Endometrial microvascular endothelial cells (primary cell): ENCODE results near the gene GALNS. TPM values are rescaled to one million over a fixed set of nuclear protein-coding genes. Genes with fewer than 3 reads are reported as not detected.

Experiments used
- in situ Hi-C: cut with HindIII; loops from 2 replicates; pipeline ENCODE4 v1.10.0; 2017; ENCODE audit warnings: low sequenced_read_pairs, low pct_unique_long_range_greater_than_20kb; ENCODE audit errors: inconsistent ontology term
- total RNA-seq: library from RNA; depleted of rRNA; stranded (reverse); fragments of >200 nt; gene quantifications from one replicate; pipeline ENCODE4 v1.2.3, GENCODE V29; 2015; ENCODE audit errors: inconsistent ontology term

GALNS gene
- total RNA-seq, 1 donor from 2014 or later, result 34.7 TPM

- in situ Hi-C loops, result no loop called here
Measured at GRCh38 chr16:88812513-88813268, 44.1 kb downstream of the GALNS start.

DNA sequence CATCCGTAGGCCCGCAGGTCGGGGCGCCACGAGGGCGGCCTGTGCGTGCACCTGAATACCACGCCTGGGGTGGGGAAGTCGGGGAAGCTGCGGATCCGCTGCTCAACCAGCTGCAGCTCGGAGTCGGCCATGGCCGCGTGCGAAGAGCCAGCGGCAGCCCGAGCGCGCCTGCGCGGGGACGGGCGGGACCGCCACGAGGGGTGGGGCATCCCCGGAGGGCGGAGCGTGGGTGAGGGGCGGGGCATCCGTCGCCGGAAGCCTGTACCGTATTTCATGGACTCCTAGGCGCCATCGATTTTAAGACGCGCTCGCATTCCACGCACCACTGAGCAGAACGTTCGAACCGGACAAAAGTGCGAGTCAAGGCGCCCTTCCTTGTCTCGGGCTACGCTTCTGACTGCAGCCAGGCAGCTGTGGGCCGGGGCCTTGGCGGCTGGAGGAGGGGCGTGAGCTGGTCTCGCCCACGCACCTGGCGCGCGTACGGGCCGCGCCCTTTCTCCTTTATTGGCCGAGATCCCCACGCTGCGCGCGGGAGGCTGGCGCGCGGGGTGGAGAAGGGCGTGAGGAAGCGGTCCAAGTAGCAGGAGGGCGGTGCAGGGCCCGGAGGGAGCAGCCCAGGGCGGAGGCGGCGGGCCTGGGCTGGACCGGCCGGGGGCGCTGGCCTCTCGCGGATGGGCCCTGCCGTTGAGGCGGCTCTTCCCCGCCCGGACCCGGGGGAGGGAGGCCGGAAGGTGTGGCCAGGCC lies 44.8 kb downstream of the GALNS start, which contains the start of gene APRT:
Gene APRT, minus strand, starts transcription at position 160 of the 744 bp plus-strand sequence. Its CDS starts 29 bp downstream, at position 131.
- in situ Hi-C loops, result no loop called here

- in situ Hi-C loops, result no loop called here
Measured at GRCh38 chr16:88810912-88811768, 45.6 kb downstream of the GALNS start.

DNA sequence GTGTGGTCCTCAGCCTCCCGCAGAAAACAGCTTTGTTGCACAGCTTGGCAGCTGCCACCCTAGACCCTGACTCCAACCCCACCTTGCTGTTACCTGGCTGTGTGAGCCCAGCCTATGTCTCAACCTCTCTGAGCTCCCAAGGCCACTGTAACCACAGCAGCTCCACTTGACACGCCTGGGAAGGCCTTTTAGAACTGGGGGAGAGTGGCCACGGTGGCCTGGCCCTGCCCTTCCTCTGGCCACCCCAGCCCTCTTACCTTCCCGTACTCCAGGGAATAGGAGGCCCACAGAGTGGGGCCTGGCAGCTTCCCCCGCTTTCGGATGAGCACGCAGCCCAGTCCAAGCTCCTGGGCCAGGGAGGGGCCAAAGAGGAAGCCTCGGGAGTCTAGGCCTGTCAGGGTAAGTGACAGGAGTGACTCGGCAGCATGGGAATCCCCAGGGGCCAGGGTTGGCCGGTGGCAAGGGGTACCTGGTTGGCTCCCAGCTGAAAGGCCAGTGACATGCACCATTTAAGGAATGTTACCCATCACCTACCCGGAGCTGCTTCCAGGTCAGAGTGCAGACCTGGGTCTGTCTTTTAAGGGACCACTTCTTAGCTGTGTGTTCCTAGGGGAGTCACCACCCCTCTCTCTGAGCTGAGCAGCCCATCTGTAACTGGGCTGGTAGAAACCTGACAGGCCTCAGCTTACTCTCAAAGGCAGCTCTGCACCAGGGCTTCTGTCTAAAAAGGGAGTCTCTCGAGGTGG lies 46.4 kb downstream of the GALNS start:
- in situ Hi-C loops, result no loop called here

DNA sequence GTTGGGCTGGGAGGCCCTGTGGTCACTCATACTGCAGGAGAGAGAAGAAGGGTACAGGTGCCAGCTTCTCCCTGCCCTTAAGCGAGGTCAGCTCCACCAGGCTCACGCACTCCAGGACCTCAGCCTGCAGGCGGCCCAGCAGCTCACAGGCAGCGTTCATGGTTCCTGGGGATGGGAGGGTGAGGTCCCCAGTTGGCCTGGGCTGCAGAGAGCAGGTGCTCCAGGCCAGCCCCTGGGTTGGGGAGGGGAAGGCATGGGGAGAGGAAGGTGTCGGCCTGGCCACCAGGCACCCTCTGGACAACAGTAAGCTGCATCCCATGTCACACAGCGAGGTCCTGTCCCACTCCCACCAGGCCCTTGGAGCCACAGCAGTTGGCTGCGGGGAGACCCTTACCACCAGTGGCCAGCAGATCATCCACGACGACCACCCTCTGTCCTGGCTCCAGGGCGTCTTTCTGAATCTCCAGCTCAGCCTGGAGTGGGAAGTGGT lies 47.0 kb downstream of the GALNS start:
- in situ Hi-C loops, result no loop called here

GRCh38 chr16:88809068-88809675 lies 47.6 kb downstream of the GALNS start:
- in situ Hi-C loops, result no loop called here

- in situ Hi-C loops, result no loop called here
Measured at GRCh38 chr16:88807626-88808453, 48.9 kb downstream of the GALNS start.

GRCh38 chr16:88807142-88807625 lies 49.6 kb downstream of the GALNS start:
- in situ Hi-C loops, result no loop called here

DNA sequence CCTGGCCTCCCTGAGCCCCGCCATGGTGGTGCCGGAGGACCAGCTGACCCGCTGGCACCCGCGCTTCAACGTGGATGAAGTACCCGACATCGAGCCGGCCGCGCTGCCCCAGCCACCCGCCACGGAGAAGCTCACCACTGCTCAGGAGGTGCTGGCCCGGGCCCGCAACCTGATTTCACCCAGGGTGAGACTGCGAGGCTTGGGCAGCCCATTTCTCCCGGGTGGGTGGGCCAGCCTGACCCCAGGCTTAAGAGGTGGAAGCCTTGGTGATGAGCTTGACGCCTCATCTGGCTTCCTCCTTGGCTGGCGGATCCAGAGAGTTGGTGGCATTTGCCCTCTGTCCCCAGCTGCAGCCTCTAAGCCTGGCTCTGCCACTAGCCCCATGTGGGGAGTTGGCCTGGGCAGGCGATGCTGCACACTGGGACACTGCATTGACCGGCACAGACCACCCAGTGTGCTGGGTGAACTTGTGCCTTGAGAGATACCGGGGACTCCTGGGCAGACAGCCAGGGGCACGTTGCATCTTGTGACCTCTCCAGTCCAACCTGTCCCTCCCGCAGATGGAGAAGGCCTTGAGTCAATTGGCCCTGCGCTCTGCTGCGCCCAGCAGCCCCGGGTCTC lies 50.1 kb downstream of the GALNS start:
- in situ Hi-C loops, result no loop called here

DNA sequence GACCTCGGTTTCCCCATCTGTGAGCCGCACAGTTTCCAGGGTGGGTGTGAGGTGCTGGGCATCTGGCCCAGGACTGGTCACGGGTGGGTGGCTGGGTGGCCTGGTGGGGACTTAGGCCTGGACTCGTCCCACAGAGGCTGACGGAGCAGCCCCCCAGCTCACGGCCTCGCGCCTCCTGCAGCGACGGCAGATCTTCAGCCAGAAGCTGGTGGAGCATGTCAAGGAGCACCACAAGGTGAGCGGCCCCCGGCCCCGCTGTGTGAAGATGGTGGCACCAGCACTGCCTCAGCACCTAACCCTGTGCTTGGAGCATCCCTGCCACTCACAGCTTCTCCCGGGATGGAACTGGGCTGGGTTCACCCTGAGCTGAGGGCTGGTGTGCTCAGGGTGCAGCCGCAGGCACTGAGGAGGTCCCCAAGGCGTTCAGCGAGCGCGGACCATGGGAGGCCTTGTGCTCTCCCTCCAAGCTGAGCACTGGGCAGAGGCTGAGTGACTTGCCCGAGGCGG lies 50.8 kb downstream of the GALNS start:
- in situ Hi-C loops, result no loop called here

- in situ Hi-C loops, result no loop called here
Measured at GRCh38 chr16:88805340-88805715, 51.4 kb downstream of the GALNS start.

GRCh38 chr16:88804552-88805339 lies 52.0 kb downstream of the GALNS start:
- in situ Hi-C loops, result no loop called here

DNA sequence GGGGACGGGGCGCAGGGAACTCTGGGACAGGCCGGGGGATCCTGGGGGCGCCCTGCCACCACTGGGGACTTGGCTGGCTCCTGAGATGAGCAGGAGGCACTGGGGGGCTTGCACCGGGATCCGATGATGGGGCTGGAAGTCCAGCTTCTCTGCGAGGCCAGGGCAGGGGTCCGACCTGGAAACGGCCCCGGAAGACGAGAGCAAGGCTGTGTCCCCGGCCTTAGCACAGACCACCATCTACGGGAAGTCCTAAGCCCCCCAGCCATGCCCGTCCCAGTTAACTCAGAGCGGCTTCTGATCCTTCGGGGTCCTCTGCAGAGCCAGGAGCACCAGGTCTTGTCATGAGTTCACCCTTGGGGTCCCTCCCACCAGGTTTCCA lies 52.6 kb downstream of the GALNS start:
- in situ Hi-C loops, result no loop called here

- in situ Hi-C loops, result no loop called here
Measured at GRCh38 chr16:88803264-88803987, 53.3 kb downstream of the GALNS start, which contains the start of gene CDT1. Gene CDT1 (plus strand): TSS chr16:88803789. CDS start chr16:88803832, 43 bp downstream.

DNA sequence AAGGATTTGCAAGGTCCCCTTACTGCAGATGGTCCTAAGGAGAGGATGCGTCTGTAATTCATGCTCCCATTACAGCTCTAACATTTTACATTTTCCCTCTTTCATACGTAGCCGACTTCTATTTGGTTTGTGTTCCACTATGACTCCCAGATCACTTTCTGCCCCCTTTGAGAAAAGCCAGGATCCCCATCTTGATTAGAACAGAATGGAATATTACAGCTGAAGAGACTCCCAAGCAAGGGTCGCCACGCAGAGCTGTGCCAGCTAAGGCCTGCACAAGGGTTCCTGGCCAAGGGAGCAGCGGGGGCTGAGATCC lies 56.5 kb downstream of the GALNS start:
- in situ Hi-C loops, result no loop called here
